Left renal pelvis (tissue), 4 donors: ENCODE measurements around the gene FNTB. TPM values are rescaled to one million over a fixed set of nuclear protein-coding genes. Genes with fewer than 3 reads are reported as not detected.
A peak's percentile ranks its signal among the peaks of the same experiment; 100 is the strongest.

Experiments used
- DNase-seq, 4 donors: peaks; one replicate each; pipeline ENCODE4 v3.0.0-alpha.2; 2013; ENCODE audit warnings: low read depth in 4 of 4, low spot score in 3 of 4
- polyA plus RNA-seq, 4 donors: library from polyadenylated mRNA; unstranded; fragments of 120-200 nt; gene quantifications; one replicate each; pipeline ENCODE4 v1.2.1, GENCODE V29; 2013; ENCODE audit not compliant: insufficient read length in 4 of 4

The FNTB gene
- polyA plus RNA-seq, 4 donors: 24.9 to 37.7 (median 30.7) TPM

DNA sequence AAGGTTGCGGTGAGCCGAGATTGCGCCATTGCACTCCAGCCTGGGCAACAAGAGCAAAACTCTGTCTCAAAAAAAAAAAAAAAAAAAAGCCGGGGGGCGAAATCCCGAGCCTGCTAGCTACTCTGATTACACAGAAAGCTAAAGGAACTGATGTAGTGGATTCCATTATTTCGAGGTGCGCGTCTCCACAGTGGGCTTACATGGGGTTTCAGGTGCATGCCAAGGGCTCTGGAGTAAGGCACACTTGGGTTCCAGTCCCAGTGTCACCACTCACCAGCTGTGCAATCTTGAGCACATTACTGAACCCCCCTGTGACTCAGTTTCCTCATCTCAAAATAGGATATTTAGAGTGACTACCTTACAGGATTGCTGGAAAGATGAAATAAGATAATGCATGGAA is 12.9 kb upstream of the FNTB start:
- no peak for DNase-seq

DNA sequence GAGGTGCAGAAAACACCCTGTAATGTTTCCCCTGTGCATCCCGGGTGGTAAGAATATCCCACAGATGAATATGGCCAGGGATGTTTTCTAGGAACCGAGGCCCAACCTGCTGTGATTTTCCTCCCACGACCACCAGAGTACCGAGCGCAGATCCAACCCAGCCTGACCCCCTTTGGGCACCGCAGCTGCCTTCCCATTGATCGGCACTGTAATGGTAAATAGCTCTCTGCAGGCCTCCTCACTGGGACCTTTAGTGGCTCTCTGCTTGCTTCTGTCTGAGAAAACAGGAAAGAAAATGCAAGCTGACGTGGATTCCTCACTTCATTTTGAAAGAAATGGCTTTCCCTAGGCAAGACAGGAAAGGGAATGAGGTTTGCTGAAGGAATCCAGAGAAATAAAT is 12.1 kb upstream of the FNTB start:
- no peak for DNase-seq

DNA sequence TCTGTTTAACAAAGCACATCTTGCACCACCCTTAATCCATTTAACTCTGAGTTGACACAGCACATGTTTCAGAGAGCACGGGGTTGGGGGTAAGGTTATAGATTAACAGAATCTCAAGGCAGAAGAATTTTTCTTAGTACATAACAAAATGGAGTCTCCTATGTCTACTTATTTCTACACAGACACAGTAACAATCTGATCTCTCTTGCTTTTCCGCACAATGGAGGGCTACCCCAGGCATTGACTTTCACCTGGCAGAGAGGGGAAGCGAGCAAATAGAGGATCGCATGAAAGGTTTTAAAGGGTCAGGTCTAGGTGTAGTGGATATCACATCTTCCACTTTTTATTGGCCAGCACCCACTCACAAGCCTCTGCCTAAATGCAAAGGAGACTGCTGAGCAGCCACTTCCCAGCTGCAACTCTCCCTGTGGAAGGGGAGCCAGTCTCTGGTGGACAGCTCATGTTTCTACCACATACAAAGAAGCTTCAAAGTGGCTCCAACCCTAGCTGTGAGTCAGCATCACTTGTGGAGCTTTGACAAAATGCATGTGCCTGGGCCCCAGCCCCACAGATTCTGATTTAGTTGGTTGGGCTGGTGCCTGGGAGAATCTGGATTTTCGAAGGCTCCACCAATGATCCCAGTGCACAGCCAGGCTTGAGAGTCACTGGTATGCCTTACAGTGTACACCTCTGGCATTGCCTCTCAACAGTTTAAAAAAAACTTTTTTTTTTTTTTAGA is 7.2 kb upstream of the FNTB start:
- DNase-seq: no peak

DNA sequence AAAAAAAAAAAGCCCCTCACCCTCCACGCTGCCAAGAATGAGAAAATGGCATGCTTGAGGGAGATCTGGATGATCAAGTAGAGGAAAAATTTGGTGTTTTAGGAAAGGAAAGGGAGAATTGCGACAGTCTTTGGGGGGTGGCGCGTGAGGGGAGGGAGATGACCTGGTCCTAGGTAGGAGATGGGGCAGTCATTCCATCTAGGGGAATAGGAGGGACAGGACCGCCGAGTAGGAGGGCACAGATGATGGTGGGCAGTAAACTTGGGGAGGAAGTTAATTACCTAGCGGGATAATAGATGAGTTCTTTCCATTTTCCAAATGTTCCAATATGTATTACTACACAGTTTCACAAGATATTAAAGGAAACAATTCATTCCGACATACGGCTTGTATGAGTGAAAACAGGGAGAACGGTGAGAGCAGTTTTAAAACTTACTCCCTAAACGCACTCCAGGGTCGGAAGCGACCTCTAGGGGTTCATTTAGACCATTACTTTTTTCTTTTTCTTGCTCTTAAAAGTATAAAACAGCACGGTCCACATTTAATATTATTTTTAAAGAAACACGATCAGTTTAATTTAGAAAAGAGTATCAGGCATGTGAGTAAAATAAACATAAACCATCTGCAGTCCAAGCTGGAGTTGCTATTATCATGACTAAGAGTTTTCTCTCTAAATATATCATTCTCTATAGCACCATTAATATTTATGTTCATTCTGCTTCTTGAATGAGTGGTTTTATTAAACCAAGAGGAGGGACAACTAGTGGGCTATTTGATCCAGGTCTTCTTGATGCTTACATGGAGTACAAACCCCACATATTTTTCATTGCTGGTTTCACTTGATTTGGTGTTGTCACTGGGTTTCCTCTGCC is 3.0 kb upstream of the FNTB start:
- peak in 1 of 4 donors; percentile 52 for DNase-seq

DNA sequence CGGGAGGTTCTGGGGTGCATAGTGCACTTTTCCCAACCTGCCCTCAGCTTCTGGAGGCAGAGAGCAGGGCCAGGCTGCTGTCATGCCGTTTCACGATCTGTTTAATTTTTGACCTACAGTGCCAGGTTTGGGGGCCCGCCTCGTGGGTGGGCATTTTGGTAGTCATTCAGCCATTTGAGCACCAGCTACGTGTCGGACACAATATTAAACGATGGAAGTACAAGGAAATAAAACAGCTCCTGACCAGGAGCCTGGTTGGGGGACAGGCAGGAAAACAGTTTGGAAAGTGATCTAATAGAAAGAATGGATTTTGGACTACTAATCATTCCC is 708 bp downstream of the FNTB start:
- no peak for DNase-seq

DNA sequence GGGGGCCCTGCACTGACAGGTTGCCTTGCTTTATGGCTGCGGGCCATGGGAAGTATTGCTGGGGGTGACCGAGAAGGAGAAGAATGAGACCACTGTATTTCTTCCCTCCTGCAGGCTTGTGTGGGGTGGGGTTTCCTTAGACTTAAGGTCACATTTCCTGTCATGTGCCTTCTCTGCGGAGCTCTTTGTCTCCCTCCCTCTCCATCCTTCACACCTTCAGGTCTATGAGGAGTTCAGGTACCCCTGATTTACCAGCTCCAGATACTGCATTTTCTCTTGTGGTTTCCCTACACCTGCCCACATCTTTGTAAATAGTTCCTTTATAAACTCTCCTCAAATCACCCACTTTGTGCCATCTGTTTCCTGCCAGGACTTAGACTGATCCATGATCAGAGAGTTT is 3.6 kb downstream of the FNTB start:
- no peak for DNase-seq

DNA sequence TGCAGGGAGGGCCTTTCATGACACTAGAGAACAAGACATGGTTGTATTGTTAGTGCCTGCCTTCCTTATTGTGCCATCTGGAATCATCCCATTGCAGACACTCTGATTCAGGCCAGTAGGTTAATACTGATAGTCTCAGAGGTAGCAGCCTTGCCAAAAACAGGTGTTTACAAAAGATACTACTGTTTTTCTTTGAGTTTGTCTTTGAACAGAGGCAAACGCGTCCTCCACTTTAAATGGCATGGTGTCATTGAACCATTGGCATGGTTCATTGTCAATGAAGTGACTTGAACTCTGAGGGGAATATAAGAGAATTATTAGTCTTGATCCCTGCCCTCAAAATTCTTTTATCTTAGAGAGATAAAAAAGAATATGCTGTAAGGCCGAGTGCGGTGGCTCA is 4.2 kb downstream of the FNTB start:
- DNase-seq: no peak

DNA sequence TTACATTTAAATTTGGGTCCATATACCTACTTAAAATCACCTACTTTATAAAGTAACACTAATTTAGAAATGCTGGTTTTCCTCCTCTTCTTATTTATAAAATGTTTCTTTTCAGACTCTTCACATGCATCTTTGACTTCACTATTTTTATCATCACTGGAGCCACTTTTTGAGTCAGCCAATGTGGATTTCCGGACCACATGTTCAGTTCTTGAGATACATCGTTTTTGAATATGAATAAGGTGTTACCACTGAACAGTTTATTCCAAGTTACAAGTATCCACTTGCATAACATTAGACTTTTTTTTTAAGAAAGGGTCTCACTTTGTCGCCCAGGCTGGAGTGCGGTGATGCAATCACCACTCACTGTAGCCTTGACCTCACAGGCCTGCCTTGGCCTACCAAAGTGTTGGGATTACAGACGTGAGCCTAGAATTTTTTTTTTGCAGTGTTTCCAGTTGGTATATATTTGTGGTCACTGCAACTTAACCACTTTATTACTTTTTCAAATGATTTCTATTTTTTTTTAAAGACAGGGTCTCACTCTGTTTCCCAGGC is 5.7 kb downstream of the FNTB start:
- no peak for DNase-seq

DNA sequence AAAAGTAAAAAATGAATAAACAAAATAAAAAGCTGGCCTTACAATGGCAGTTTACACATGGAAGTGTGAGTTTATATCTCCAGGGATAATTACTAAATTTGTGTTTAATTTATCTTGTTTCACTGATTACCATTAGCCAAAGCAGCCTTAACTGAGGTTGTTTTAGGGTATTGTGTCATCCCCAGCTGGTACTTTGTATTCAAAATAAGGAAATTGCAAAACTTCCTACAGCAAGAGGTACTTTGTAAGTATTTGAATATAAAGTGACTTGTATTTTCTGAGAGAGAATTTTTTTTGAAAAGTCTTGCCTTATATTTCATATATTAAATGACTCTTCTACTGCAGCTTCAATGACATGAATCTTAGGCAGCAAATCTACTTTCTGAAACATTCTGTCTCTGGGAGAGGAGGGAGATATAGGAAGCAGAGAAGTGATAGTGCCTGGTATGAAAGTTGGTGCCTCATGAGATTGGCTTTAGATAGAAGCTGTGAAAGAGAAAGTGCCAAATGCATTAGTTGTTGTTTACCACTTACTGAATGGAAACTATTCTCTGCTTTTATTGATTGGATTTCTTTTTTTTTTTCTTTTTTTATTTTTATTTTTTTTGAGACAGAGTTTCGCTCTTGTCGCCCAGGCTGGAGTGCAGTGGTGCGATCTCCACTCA is 6.7 kb downstream of the FNTB start:
- no peak for DNase-seq

DNA sequence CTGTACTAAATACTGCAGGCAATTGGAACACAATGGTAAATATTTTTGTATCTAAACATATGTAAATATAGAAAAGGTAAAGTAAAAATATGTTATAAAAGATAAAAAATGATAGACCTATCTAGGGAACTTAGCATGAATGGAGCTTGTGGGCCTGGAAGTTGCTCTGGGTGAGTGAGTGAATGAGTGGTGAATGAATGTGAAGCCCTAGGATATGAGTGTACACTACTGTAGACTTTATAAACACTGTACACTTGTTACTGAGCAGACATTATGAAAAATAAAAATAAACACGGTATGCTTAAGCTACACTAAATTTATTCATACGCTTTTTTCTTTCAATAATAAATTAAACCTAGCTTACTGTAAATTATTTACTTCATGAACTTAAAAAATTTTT is 7.8 kb downstream of the FNTB start:
- no peak for DNase-seq

DNA sequence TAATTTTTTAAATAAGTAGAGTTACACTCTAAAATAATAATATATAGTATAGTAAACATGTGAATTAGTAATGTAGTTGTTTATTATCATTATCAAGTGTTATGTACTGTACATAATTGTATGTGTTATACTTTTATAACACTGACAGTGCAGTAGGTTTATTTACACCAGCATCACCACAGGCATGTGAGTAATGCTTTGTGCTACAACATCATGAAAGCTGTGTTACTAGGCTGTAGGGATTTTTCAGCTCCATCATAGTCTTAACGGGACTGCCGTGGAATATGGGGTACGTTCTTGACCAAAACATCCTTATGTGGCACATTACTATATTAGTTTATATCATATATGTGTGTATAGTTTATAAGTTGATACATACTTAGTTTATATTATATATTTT is 8.6 kb downstream of the FNTB start:
- no peak for DNase-seq

DNA sequence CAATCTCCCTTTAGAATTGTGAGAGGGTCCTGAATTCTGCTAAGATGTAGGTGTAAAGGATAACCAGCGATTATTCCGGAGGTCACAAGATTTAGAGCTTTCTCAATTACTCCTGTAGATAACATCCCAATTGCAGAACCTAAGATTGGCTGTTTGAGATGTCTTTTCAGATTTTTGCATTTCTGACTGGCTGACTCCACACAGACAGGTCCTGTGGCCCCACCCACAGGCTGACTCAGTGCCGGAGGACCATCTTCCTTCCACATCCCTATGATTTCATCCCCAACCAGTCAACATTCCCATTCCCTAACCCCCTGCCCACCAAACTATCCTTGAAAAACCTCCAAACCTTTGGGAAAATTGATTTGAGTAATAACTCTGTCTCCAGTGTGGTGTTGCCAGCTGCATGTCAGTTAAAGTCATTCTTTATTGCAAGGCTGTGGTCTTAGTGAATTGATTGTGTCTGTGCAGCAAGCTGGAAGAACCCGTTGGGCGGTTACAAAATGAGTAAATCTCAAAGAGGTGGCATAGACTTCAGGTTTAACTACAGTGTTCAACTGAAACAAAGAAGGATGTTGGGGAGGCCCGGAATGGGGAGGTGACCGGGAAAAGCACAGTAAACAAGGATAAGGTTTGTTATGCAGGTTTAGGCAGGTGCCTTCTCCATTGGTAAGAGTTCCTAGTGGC is 10.6 kb downstream of the FNTB start:
- DNase-seq: no peak

DNA sequence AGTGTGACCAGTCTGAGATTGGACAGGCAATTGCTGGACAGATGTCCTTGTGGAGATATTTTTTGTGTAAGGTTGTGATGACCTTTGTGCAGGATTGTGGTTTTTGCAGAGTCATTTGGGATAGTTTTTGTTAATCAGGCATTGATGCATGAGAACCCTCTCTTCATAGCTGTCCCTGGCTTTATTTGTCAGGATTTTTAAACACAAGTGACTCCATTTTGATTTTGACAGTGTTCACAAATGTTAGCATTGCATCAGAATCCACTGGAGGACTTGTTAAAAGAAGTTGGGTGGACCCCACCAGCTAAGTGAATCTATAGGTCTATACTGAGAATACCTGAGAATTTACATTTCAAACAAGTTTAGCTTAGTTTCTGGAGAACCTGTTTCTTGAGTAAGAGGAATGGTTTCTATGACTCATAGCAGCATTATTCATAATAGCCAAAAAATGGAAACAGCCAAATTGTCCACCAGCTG is 11.8 kb downstream of the FNTB start:
- no peak for DNase-seq

DNA sequence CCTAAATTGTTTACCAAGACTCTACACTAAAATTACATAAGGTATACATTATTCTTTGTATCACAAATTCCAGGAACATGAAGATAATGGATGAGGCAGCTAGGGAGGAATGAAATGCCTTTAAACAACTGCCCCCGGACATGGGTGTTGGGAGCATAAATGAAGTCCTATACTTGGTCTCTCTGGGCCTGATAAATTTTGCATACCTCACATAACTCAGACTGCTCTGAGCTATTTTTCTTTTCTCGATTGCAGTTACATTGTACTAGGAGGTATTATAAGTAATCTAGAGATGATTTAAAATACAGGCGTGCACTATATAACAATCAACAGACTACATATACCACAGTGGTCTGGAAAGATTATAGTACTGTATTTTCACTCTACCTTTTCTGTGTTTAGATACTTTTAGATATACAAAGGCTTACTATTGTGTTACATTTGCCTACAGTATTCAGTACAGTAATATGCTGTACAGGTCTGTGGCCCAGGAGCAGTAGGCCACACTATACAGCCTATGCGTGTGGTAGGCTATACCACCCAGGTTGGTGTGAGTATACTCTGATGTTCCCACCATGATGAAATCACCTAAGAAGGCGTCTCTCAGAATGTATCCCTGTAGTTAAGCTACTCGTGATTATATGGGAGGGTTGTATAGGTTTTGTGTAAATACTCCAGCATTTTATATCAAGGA is 14.3 kb downstream of the FNTB start:
- no peak for DNase-seq

DNA sequence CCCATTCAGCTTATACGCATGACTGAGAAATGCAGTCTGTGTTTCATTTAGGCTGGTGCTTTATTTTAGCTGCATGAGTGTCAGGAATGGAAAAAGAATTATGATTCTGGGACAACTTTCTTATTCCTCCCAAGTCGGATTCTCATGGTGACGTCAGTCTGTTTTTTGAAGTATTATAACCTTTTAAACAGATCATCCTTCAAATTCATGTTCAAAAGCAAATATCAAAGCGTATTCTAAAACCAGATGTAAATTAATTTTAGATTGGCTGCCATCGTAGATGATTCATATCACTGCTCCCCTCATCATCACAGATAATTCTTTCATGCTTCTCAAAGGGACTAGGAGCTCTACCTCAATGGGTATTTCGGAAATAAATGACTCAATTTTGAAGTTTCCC is 15.0 kb downstream of the FNTB start:
- no peak for DNase-seq

DNA sequence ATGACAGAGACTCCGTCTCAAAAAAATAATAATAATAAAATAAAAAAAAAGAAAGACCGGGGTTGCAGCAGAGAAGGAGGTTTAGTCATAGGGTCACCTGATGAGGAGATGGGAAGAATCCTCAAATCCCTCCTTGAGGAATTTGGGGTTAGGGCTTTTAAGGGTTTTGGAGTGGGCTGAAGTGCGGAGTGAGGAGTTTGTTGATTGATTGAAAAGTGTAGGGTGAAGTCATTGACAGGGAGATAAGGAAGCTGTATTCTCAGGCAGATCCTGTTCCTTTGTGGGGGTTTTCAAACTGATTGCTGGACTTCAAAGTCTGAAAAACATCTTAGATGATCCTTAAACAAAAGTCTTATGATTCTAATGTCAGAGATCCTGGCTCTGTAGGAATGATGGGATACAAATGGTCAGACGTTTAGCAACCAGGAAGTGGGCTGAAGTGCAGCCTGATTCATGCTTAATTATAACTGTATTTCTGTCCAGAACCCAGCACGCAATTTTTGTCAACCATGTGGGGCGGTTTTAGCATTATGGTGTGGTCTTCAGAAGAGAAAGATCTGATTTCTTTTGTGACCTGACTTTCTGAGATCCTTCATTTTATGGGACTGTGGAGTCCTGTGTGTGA is 16.0 kb downstream of the FNTB start:
- DNase-seq: no peak

DNA sequence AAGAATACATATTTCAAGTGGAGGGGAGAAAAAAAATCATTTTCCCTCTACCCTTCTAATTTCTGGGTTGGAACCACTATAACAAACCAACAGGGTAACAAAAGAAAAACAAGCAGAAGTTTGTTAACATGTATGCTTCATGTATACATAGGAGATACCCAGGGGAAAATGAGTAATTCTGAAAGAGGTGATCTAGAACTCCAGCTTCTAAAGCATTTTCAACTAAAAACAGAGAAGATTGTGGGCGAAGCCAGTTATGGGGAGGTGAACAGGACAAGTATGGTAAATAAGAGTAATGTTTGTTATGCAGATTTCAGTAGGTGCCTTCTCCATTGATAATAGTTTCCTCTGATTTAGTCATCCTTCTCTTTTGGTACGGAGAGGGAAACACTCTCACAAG is 16.7 kb downstream of the FNTB start:
- no peak for DNase-seq

DNA sequence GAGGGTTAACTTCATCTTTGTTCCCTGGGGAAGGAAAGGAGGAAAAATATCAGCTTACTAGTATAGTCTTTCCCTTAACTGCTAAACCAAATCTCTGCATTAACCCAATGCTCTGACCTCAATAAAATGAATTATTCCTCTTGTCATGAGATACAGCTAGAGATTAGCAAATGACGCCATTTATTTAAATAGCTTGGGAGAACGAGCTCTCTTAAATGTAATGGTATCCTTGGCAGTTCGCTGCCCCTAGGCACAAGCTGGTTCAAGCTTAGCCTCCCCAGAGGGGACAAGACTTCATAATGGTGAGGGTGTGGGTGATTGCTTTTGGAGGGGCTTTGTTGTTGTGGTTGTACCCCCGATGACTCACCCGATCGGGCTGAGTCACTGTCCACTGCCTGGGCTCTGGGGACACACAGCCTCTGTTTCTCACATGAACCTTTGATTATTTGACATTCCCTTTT is 19.6 kb downstream of the FNTB start:
- no peak for DNase-seq

DNA sequence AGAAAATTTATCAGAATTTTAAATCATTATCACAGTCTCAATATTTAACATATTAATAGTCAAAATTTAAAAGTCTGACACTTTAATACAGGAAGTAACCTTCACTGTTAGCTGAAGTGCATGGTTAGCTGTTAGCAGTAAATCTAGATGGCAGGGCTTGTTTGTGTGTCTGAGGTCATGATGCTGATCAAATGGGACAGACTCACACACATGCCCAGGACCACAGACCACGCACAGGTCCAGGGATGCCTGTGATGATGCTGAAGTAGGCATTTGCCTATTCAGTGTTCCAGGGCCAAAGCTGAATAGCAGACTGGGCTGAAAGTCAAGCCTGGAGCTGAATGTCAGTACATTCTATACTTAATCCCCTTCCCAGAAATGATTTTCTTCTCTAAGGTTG is 20.5 kb downstream of the FNTB start:
- no peak for DNase-seq
